CD1c-positive myeloid dendritic cell (primary cell): ENCODE measurements around the gene UBXN11.

Experiments used
- DNase-seq: peaks from one replicate; pipeline ENCODE4 v3.0.0-alpha.2; 2016; ENCODE audit errors: extremely low spot score

The UBXN11 gene

GRCh38 chr1:26286064-26286416 is 20.4 kb downstream of the UBXN11 start:
- no peak for DNase-seq

- DNase-seq = no peak
These were observed 20.9 kb downstream of the UBXN11 start for GRCh38 chr1:26285366-26286063.

GRCh38 chr1:26284597-26285347 is 21.7 kb downstream of the UBXN11 start:
- DNase-seq = peak; percentile 98

- DNase-seq = no peak
These were observed 22.4 kb downstream of the UBXN11 start for GRCh38 chr1:26283871-26284596.

GRCh38 chr1:26283279-26283853 is 23.1 kb downstream of the UBXN11 start:
- DNase-seq = no peak

GRCh38 chr1:26282401-26282918 is 24.0 kb downstream of the UBXN11 start:
- peak; percentile 33 for DNase-seq

- DNase-seq = peak; percentile 54
These were observed 24.5 kb downstream of the UBXN11 start for GRCh38 chr1:26281971-26282370.

- no peak for DNase-seq
These were observed 25.1 kb downstream of the UBXN11 start for GRCh38 chr1:26281091-26281958.

GRCh38 chr1:26280333-26281042 is 25.9 kb downstream of the UBXN11 start:
- peak; percentile 44 for DNase-seq

GRCh38 chr1:26279456-26280332 is 26.7 kb downstream of the UBXN11 start, which contains the start of gene SH3BGRL3:
SH3BGRL3 (plus strand) TSS chr1:26280086; CDS start chr1:26280156, 70 bp downstream.
- peak; percentile 93 for DNase-seq

- peak; percentile 97 for DNase-seq
These were observed 27.5 kb downstream of the UBXN11 start for GRCh38 chr1:26278724-26279455.

GRCh38 chr1:26278303-26278702 is 28.1 kb downstream of the UBXN11 start:
- DNase-seq = no peak

- DNase-seq = no peak
These were observed 28.7 kb downstream of the UBXN11 start for GRCh38 chr1:26277719-26278118.

GRCh38 chr1:26277261-26277661 is 29.2 kb downstream of the UBXN11 start:
- no peak for DNase-seq

- DNase-seq = no peak
These were observed 30.0 kb downstream of the UBXN11 start for GRCh38 chr1:26276432-26276838.

GRCh38 chr1:26275580-26276431 is 30.6 kb downstream of the UBXN11 start:
- peak; percentile 96 for DNase-seq

GRCh38 chr1:26274801-26275425 is 31.5 kb downstream of the UBXN11 start:
- DNase-seq = peak; percentile 82
